ES-I3 (cell line): ENCODE measurements around the gene MEPE.

Experiments used
- H3K36me3 ChIP-seq: 2 replicates; pipeline ENCODE4 v1.6.1; 2013; ENCODE audit warnings: mild to moderate bottlenecking, low read length, control low read depth, moderate library complexity; ENCODE audit not compliant: insufficient read depth
- H3K4me1 ChIP-seq: 2 replicates; pipeline ENCODE4 v1.6.1; 2013; ENCODE audit warnings: mild to moderate bottlenecking, control low read depth, low read length; ENCODE audit not compliant: insufficient read depth
- H3K9ac ChIP-seq: 2 replicates; pipeline ENCODE4 v1.6.1; 2013; ENCODE audit warnings: low read depth, mild to moderate bottlenecking, low read length, moderate library complexity
- H3K9me3 ChIP-seq: 2 replicates; pipeline ENCODE4 v1.6.1; 2013; ENCODE audit warnings: mild to moderate bottlenecking, low read length, moderate library complexity; ENCODE audit not compliant: control insufficient read depth, insufficient read depth

MEPE gene

DNA sequence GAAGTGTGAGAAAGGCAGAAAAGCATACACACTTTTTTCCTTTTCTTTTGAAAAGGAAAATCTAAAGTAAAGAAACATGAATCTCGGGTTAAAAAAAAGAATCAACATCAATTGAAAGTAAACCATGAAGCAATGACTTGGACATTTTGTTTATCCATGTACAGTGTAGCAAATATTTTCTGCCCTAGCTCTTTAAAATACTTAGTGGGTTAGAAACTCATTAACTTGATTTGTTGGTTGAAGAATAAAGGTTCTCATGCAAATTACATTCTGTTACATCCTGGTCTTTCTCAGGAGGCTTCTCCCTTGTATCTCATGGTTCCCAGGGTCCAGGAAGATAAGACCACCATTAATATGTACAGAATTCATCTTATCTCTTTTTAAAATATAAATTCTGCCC is 9.0 kb upstream of the MEPE start:
- no peaks in the 10 kb centered on the region for H3K9me3 ChIP-seq
- H3K9ac ChIP-seq: no peak overlapping the region
- no peaks in the 10 kb centered on the region for H3K36me3 ChIP-seq
- H3K4me1 ChIP-seq: peaks cover 19% of the 10 kb centered on the region

DNA sequence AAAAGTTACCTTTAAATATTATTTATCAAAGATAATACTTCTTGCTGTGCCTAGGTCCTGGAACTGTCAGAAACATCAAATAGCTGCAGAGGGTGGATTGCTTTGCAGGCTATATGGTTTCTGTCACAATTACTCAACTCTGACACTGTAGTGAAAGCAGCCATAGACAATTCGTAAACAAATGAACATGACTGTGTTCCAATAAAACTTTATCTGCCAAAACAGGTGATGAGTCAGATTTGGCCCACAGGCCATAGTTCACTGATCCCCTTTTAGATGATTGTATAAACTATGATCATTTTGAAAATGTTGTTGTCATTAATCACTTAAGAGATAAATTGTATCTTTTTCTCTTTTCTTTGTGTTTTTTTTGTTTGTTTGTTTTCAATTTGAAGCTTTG is 8.4 kb upstream of the MEPE start:
- Histone ChIP-seq H3K9me3 (no peaks in the 10 kb centered on the region), H3K4me1 (peaks cover 13% of the 10 kb centered on the region), H3K36me3 (no peaks in the 10 kb centered on the region), H3K9ac (no peak overlapping the region)

GRCh38 chr4:87834401-87834800 is 1.6 kb downstream of the MEPE start:
- Histone ChIP-seq H3K36me3 (no peaks in the 10 kb centered on the region), H3K9ac (no peak overlapping the region), H3K9me3 (no peaks in the 10 kb centered on the region), H3K4me1 (peaks cover 22% of the 10 kb centered on the region)

- no peaks in the 10 kb centered on the region for H3K36me3 ChIP-seq
- H3K9ac ChIP-seq: no peak overlapping the region
Observed at GRCh38 chr4:87835197-87835596, 2.4 kb downstream of the MEPE start.

DNA sequence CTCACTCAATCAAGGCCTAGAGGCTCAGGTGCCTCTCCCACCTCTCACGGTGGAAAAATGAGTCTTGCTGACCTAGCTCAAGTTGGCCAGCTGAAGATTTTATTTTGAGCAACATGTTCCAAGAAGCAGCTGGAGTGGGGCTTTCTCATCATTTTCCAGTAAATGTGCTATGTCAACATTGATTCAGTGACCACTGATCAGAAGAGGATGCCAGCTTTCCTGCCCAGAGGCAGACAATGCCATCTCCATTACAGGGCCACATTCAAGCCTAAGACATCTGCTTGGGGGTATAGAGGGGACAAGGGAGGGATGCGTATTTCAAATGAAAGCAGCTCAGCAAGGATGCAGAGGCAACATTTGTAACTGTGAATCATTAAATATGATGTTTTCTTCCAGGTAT is 3.0 kb downstream of the MEPE start:
- H3K36me3 ChIP-seq: no peaks in the 10 kb centered on the region
- no peaks in the 10 kb centered on the region for H3K9me3 ChIP-seq
- H3K9ac ChIP-seq: no peak overlapping the region
- H3K4me1 ChIP-seq: peaks cover 22% of the 10 kb centered on the region

More at GRCh38 chr4:87835197-87835596, 2.4 kb downstream of the MEPE start:
- peaks cover 22% of the 10 kb centered on the region for H3K4me1 ChIP-seq
- H3K9me3 ChIP-seq: no peaks in the 10 kb centered on the region

GRCh38 chr4:87838205-87838604 is 5.4 kb downstream of the MEPE start:
- H3K9me3 ChIP-seq: no peaks in the 10 kb centered on the region
- H3K9ac ChIP-seq: no peak overlapping the region
- peaks cover 22% of the 10 kb centered on the region for H3K4me1 ChIP-seq
- H3K36me3 ChIP-seq: no peaks in the 10 kb centered on the region

- no peaks in the 10 kb centered on the region for H3K9me3 ChIP-seq
- peaks cover 22% of the 10 kb centered on the region for H3K4me1 ChIP-seq
- H3K9ac ChIP-seq: no peak overlapping the region
Observed at GRCh38 chr4:87838890-87839591, 6.3 kb downstream of the MEPE start.

GRCh38 chr4:87839592-87839946 is 6.8 kb downstream of the MEPE start:
- H3K36me3 ChIP-seq: no peaks in the 10 kb centered on the region
- H3K9ac ChIP-seq: no peak overlapping the region
- peaks cover 19% of the 10 kb centered on the region for H3K4me1 ChIP-seq
- no peaks in the 10 kb centered on the region for H3K9me3 ChIP-seq

More at GRCh38 chr4:87838890-87839591, 6.3 kb downstream of the MEPE start:
- H3K36me3 ChIP-seq: no peaks in the 10 kb centered on the region

- H3K4me1 ChIP-seq: peaks cover 13% of the 10 kb centered on the region
- no peaks in the 10 kb centered on the region for H3K9me3 ChIP-seq
- H3K9ac ChIP-seq: no peak overlapping the region
- H3K36me3 ChIP-seq: no peaks in the 10 kb centered on the region
Observed at GRCh38 chr4:87840149-87840548, 7.4 kb downstream of the MEPE start.

DNA sequence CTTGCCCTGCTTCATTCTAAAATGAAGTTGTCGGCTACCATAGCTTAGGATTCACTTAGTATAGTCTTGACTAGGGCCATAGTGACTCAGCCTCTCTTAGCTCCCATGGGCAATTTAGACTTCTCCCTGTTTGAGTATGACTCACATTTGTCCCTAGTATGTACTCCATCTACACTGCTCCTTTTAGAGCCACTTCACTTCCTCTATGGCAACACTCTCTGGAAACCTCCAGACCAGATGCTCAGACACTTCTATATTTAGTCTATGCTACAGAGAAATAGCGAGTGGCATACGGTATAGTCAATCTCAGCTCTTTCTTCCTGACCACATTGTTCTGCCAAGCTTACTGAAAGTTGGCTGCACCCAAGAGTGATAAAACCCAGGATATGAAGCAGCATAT is 11.2 kb downstream of the MEPE start:
- H3K36me3 ChIP-seq: no peaks in the 10 kb centered on the region
- peaks cover 3% of the 10 kb centered on the region for H3K4me1 ChIP-seq
- H3K9ac ChIP-seq: no peak overlapping the region
- no peaks in the 10 kb centered on the region for H3K9me3 ChIP-seq

GRCh38 chr4:87844452-87844851 is 11.7 kb downstream of the MEPE start:
- no peaks in the 10 kb centered on the region for H3K36me3 ChIP-seq
- H3K9me3 ChIP-seq: no peaks in the 10 kb centered on the region
- H3K4me1 ChIP-seq: no peaks in the 10 kb centered on the region
- H3K9ac ChIP-seq: no peak overlapping the region

- H3K9ac ChIP-seq: no peak overlapping the region
- H3K9me3 ChIP-seq: no peaks in the 10 kb centered on the region
- H3K36me3 ChIP-seq: no peaks in the 10 kb centered on the region
- no peaks in the 10 kb centered on the region for H3K4me1 ChIP-seq
Observed at GRCh38 chr4:87846226-87846625, 13.5 kb downstream of the MEPE start.

- H3K36me3 ChIP-seq: no peaks in the 10 kb centered on the region
- H3K9me3 ChIP-seq: no peaks in the 10 kb centered on the region
- peaks cover 10% of the 10 kb centered on the region for H3K4me1 ChIP-seq
- H3K9ac ChIP-seq: peak overlapping the region; percentile 27; the same call in 1 of the 2 replicates
Observed at GRCh38 chr4:87848622-87849351, 16.0 kb downstream of the MEPE start.

GRCh38 chr4:87849612-87850011 is 16.8 kb downstream of the MEPE start:
- H3K9me3 ChIP-seq: no peaks in the 10 kb centered on the region
- H3K36me3 ChIP-seq: no peaks in the 10 kb centered on the region
- H3K4me1 ChIP-seq: peaks cover 11% of the 10 kb centered on the region
- H3K9ac ChIP-seq: no peak overlapping the region

- peaks cover 20% of the 10 kb centered on the region for H3K4me1 ChIP-seq
Observed at GRCh38 chr4:87851332-87851731, 18.6 kb downstream of the MEPE start.

More at GRCh38 chr4:87851332-87851731, 18.6 kb downstream of the MEPE start:
- no peaks in the 10 kb centered on the region for H3K36me3 ChIP-seq
- no peak overlapping the region for H3K9ac ChIP-seq
- H3K9me3 ChIP-seq: no peaks in the 10 kb centered on the region
